GM21529 (cell line): ENCODE data around the gene AMER3.

Experiments
- ATAC-seq: cut with Tn5 transposase; IDR thresholded peaks from one replicate; pipeline ENCODE4 v1.9.1; 2021; ENCODE audit not compliant: unreplicated experiment

Gene AMER3

DNA sequence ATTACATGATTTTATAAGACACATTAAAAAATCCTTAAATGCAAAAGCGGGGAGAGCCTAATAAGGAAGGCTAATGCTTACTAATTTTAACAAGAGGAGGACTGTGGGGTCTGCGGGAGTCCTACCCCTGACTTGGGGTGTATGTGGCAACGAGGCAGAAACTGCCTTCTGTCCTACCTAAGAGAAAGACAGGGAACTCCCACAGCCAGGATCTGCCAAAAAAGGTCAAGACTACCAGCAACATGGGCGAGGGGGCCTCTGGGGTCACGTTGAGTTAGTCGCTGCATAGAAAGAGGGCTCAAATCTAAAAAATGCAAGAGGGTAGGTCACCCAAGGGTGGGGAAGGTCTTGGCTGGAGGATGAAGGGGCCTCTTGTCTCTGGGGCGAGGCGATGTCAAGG is 529 bp upstream of the AMER3 start:
- ATAC-seq: no peak

DNA sequence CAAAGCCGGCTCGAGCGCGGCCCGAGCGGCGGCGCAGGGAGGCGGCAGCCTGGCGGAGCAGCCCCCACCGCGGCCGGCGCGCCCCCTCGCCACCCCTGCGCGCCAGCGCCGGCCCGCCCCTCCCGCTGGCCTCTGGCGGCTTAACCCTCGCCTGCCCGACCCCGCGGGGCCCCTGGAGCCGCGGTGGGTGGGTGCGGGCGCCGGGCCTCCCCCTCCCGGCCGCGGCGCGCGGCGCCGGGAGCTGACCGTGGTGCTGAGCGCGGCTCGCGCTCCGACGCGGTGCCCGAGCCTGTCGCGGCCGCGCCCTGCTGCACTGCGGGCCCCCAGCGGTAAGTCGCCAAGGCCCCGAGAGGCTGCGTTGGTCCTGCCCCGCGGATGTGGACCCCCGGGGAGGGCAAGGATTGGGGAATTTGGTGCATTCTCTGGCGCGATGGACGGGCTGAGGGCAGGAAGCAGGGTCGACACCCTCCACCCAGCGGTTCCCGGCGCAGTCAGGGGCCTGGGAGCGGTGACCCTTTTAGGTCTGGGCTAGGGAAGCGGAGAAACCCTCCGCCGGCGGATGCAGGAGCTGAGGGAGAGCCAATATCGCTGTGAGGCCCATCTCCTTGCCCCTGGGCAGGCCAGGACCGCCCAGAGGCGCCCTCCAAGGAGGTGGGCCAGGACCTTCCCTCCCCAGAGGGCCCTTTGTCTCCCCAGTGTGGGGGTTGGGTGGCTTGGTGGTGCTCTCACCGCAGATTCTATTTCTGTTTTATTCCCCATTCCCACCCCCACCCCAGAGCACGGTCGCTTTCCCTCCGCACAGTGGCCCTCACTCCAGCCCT is 923 bp downstream of the AMER3 start:
- no peak for ATAC-seq

DNA sequence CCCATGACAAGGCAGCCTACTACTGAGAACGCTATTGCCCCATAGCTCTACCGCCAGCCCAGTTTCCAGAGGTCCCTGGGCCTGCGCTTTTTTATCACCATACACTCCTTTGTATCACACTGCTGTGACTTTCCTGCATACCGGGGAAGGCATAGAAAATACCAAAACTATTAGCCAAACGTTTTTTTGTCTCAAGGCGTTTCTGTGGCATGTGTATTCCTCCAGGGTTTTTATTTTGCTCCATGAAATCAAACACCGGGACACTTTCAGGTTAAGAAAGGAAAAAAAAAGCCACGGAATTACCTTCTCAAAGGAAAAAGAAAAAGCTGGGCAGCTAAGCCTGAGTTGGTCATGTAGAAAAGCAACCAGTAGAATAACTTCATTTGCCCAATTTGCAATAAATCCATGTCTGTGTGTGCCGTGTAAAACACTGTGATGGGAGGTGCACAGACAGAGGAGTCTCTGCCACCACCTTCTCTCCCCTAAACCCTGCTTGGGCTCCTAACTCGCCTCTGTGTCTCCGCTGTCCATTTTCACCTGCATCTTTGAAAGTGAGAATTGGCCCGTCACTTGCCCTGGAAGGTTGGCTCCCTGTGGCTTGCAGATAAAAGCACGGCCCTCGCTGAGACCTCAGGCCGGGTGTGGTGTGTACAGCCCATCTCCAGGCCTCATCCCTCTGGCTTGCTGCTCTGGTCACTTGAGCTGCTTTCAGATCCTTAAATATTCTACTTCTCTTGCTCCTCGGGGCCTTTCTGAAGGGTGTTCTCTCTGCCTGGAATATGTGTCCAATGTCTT is 1.7 kb downstream of the AMER3 start:
- no peak for ATAC-seq

DNA sequence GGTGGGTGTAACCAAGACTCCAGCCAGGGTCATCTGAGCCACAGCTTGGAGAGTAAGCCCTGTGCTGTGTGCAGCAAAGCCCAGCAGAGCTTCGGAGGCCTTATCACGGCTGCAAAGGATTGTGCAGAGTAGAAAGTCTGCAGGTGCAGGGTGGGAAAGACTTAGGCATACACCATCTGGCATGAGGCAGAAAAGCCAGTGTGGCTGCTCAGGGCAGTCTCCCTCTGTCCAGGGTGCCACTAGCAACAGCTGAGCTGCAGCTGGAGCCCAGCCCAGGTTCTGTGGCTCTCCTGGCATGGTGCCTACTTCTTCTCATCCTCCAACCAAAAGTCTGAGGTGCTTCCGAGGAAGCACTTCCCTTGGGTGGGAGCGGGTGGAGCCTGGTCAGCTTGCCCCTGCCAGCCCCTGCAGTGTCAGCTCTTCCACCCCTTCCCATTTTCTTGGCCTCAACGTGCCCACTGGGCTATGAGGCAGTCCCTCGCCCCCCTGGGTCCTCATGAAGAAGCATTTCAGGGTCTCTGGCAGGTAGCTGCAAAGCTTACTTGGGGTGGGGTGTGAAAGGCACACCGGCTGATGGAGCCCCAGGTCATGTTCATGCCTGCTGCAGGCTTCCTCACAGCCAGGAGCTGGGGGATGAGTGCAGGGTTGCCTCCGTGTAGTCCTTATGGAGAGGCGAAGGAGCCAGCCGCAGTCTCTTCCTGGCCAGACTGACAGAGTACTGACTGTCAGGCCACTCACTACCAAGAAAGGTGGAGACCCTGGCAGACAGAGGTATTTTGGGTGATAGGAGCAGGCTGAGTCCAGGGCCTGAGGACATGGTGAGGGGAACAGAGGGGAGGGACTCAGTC is 4.8 kb downstream of the AMER3 start:
- ATAC-seq: no peak

DNA sequence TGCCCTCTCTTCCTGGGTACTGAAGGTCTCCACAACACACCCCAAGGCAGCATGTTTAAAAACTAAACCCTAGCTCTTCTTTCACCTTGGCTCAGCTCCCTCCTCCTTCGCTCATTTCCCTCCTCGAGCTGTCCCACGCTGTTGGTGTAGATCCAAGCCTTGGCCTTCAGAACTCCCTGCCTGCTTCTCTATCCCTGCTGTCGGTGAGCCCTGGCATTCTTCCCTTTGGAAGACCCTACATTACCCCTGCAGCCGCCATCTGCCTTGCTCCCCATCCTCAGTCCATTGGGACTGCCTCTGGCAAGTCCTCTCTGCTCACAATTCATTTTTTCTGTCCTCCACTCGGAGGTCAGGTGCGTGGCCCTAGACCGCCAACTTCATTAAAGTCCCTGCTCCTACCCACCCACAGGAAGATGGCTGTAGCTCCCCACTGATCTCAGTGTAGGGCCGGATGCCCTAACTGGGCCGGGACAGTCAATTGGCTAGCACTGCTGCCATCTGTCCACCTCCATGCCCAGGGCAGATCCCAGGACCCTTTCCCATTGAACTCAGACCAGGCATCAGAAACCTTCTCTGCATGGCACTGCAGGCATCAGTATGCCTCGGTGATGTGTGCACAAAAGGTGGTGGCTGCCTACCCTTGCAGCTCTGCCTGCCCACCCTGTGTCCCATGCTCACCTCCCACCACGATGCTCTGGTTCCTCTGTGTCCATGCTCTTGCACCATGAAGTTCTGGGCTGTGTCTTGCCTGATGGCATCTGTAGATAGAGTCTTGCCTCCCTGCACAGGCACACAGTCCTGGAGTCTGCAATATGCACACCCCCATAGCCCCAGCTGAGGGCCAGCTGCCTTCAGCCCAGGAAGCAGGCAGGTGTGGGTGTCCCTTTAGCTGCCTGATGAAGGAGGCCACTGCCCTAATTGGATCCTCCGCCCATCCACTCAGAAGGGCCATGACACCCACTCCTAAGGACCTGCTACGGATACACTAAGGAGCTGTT is 5.7 kb downstream of the AMER3 start:
- no peak for ATAC-seq

DNA sequence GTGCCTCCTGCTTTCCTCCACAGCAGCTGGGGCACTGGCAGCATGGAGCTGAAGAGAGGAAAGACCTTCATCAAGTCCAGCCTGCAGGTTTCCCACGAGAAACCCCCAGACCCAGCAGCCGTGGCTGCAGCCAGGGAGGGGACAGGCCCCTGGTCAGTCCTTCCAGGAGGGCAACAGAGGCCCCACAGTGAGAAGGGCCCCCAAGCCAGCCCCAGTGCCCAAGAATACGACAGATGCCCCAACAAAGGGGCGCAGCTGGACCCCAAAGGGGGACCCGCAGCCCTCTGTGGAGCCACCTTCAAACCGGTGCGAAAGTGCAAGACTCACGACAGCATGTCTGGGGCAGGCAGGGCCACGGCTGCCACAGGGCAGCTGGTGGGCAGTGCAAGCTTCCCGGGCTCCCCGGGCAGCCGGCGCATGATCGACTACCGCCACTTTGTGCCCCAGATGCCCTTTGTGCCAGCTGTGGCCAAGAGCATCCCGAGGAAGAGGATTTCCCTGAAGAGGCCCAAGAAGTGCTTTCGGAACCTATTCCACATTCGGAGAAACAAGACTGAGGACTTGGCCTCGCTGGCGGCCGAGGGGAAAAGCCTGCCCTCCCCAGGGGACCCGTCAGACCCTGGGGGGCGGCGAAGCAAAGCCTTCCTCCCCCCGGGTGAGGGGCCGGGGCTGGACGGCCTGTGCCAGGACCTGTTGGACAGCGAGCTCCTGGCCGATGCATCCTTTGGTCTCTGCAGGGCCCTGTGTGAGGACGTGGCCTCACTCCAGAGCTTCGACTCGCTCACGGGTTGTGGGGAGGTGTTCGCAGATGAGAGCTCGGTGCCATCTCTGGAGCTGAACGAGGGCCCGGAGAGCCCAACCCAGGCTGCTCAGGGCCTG is 6.9 kb downstream of the AMER3 start:
- ATAC-seq: no peak

DNA sequence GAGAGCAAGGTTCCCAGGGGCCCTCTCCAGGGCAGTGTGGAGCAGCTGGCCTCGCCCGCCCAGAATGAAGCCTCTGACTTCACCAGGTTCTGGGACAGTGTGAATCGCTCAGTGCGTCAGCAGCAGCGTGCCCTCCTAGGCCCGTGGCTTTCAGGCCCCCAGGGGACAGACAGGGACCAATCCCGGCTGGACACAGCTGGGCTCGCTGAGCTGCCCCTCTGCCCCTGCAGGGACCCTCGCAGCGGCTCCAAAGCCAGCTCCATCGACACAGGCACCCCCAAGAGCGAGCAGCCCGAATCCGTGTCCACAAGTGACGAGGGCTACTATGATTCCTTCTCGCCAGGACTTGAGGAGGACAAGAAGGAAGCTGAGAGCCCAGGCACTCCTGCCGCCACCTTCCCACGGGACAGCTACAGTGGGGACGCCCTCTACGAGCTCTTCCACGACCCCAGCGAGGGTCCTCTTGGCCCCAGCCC is 7.6 kb downstream of the AMER3 start:
- ATAC-seq: no peak

DNA sequence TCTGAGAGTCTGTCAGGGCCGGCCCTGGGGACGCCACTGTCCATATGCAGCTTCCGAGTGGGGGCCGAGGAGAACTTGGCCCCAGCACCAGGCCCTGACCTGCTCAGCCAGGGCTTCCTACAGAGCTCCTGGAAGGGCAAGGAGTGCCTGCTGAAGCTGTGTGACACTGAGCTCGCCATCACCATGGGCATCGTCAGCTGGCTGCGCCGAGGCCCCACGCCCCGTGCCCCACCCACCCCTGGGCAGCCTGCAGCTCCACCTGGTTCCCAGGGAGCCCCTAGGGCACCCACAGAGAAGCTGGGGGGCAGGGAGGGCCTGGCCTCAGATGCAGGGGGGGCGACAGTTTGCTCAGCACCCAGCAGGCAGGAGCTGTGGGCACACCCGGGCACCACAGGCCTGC is 8.1 kb downstream of the AMER3 start:
- ATAC-seq: no peak

DNA sequence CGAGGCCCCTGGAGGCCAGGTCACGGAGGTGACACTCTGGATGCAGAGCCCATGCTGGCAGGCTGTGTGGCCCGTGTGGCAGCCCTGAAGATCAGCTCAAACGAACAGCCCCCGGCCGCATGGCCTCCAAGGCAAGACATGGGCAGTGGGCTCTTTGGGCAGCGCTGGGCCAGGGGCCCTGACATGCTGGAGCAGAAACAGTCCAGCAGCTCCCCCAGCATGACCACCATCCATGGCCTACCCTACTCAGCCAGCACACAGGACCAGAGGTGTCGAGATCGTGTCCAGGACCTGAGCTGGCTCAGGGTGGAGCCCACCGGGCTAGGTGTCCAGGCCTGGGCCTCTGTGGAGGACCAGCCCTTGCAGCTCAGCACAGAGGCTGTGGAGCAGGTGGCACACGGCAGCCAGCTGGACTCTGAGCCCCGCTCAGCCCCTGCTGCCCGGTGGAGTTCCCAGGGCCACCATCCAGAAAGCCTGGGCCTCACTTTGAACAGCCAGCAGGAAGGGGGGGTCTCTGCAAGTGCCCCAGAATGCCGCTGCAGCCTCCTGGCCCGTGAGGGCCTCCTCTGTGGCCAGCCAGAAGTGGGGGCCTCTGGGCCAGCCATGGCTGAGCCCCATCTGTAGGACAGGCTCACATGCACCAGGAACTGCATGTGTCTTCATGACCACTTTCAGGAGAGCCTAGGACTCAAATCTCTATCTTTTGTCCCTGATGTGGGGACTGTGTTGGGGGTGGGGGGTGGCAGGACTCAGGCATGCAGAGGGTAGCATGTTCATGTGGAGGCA is 8.9 kb downstream of the AMER3 start:
- no peak for ATAC-seq

DNA sequence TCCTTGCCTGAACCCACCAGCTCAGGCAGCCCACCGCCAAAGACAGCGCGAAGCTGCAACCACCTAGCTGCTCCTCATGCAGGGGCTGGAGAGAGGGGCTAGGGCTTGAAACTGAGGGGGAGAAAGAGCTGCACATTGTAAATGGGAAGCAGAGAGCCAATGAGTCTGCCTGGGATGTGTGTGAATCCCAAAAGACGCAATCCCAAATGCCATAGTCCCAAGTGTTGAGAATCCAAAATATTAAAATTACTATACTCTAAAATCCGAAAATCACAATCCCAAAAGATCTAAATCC is 9.4 kb downstream of the AMER3 start:
- ATAC-seq: no peak

DNA sequence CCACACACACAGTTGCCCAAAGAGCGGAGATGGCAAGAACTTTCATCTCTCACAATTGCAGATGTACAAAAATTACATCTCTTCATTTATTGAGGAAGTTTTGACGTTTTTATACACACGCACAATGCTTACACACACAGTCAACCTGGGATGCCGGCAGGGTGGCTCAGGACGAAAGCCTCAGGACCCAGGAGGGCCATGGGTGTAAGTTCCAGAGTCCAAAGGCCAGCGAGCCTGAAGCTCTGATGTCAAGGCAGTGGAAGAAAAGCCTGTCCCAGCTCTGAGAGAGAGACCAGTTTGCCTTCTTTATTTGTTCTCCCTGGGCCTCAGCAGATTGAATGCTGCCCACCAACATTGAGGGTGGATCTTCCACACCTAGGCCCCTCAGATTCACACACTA is 10.1 kb downstream of the AMER3 start:
- no peak for ATAC-seq

DNA sequence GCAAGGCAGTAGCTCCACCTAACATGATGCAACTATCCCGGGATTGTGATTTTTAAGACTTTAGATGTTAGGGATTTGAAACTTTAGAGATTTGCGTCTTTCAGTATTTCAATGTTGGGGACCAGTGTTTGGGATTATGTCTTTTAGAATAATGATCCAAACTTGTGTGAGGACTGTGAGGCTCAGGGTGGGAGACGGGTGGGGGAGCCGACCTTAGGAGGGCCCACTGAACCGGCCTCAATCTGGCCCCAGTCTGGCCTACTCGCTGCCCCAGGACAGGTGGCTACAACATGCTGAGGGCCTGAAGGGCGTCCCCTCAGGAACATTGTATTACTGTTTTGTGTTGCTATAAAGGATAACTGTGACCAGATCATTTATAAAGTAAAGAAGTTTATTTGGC is 10.7 kb downstream of the AMER3 start:
- ATAC-seq: no peak

DNA sequence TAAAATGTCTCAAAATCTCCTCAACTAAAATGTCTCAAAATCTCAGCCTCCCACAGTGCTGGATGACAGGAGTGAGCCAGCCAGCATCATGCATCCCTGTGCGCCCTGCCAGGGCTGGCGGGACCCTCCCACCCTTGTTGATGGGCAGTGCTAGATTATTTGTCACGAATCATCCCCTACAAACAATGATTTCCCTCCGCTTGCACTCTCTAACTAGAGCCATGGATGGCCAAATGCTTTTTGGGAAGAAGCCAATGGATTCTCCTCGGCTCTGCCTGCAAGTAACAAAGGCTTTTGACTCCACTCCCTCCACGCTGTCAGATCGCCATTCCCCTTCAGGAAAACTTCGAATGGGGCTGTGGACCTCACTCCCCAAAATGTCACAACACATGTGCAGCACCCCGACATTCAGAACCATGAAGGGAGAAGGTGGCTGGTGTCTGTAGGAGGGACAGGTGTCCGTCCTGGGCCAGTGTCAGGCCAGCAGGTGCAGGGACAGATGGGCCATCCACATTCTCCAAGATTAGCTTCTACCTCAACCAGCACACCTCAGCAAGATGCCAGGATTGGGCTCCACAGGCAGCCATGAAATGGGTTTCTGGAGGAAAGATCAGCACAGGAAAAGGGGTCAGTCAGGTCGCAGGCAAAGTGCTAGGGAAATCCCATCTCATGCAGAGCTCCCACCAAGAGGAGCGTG is 11.5 kb downstream of the AMER3 start:
- no peak for ATAC-seq

DNA sequence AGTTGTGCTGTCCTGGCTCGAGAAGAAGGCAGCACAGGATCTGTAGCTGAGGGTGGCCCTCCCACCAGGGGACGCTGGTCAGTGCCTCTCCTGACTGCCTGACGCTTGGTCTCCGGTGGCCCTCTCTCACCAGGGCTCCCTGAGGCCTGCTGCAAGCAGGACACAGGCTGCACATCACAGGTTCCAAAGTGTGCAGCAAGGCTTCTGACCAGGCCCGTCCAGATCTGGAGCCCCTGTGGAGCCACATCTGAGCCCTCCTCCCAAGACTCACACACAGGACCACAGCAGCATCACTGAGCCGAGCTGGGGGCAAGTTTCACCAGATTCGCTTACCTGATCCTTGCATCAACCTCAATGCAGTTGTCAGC is 12.1 kb downstream of the AMER3 start:
- ATAC-seq: no peak

DNA sequence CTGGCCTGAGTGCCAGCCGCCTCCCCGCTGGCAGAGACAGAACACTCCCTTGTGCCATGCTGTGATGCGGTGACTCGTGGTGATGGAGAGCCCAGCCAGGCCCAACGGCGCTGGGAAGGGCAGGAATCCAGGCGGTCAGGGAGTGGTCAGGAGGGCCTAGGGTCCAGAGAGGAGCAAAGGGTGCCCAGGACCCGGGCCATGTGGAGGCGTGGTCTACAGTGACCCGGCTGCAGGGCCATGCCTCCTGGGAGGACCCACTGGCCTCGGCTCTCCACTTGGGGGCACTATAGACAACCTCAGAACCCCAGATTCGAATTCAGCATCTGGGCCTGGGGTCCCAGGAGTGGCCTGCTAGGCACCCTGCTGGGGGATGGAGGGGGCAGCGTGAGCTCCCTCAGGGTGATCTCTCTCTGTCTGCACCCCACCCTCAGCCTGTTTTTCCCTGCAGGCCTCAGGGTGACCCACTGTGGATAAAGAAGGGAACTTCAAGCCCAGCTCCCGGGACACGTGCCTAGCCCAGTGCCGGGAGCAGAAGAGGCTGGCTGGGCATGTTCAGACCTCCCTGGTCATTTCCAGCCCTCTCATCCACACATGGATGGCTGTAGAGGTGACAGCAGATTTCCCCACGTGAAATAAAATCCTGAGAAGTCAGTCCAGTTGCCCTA is 13.0 kb downstream of the AMER3 start:
- ATAC-seq: no peak

DNA sequence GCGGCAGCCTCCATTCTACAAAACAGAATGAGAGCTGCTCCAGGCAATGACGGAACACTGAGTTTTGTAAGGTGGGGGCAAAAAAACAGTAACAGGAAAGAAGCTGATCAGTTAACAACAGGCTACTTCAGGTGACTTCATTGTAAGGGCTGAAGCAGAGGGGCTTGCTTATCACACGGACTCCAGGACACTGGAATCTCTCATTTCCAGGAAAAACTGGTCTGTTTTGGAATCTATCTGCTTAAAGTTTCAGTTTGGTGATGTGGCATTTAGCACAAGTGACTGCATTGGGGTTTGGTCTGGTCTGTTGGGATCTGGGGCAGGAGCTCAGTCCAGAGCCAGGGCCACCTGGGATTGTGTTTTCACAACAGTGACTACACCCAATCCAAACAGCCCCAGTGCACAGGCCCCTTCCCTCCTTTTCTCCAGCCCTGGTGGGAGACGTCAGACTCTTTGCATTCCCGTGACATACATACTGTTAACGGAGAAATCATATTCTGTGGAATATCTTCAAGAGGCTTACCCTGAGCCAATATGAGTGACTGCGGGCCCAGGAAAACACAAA is 14.1 kb downstream of the AMER3 start:
- no peak for ATAC-seq

DNA sequence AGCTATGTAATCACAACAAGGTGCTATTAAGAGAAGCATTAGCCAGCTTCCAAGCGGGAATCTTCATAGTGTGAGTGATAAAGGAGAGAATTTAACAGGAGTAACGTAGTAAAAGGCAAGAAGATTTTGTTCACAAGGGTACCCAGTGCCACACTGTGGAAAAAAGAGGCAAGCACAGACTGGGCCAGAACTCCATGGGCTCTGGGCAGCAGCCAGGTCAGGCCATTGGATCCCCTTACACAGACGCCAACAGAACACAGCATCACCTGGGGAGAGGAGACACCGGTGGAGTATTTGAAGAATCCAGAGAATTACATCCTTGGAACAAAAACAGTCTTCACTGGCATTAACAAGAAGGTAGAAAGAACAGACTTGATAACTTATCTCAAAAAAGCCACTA is 21.2 kb downstream of the AMER3 start:
- ATAC-seq: no peak
